ACC112 (cell line): Measurements from ENCODE around the gene PITPNB.

Experiments
- H2AFZ ChIP-seq: fragments of 200-600 bp; sonication (generic); one replicate; pipeline ENCODE4 v1.6.0; 2017; ENCODE audit warnings: antibody characterized with exemption, low read length; ENCODE audit not compliant: unreplicated experiment
- H3K27ac ChIP-seq: fragments of 200-600 bp; sonication (generic); 2 replicates; pipeline ENCODE4 v1.5.1; 2014; ENCODE audit warnings: low read depth, mild to moderate bottlenecking, antibody characterized with exemption, low read length, moderate library complexity
- H3K27me3 ChIP-seq: fragments of 200-600 bp; sonication (generic); 2 replicates; pipeline ENCODE4 v1.6.1; 2014; ENCODE audit warnings: mild to moderate bottlenecking, antibody characterized with exemption, low read length, moderate library complexity, mixed read lengths; ENCODE audit not compliant: insufficient read depth
- H3K36me3 ChIP-seq: fragments of 200-600 bp; sonication (generic); 2 replicates; pipeline ENCODE4 v1.6.1; 2016; ENCODE audit warnings: mild to moderate bottlenecking, antibody characterized with exemption, low read length, moderate library complexity, mixed read lengths; ENCODE audit not compliant: insufficient read depth
- H3K4me1 ChIP-seq: fragments of 200-600 bp; sonication (generic); one replicate; pipeline ENCODE4 v1.6.1; 2016; ENCODE audit warnings: low read length, mixed read lengths; ENCODE audit not compliant: insufficient read depth, unreplicated experiment, control insufficient read depth
- H3K4me3 ChIP-seq: fragments of 200-600 bp; sonication (generic); 2 replicates; pipeline ENCODE4 v1.5.1; 2014; ENCODE audit warnings: mild to moderate bottlenecking, low read depth, low read length
- H3K79me2 ChIP-seq: fragments of 200-600 bp; sonication (generic); one replicate; pipeline ENCODE4 v1.6.0; 2016; ENCODE audit warnings: low read length; ENCODE audit not compliant: control insufficient read depth, unreplicated experiment, insufficient read depth

The PITPNB gene

GRCh38 chr22:27833803-27834202 is 85.3 kb downstream of the PITPNB start:
- Histone ChIP-seq H3K27me3 (no peaks in the 10 kb centered on the region), H3K4me1 (no peaks in the 10 kb centered on the region), H3K36me3 (no peaks in the 10 kb centered on the region), H3K27ac (no peak overlapping the region), H3K4me3 (no peak overlapping the region), H3K79me2 (no peaks in the 10 kb centered on the region), H2AFZ (no peak overlapping the region)

- H2AFZ ChIP-seq, result no peak overlapping the region
- H3K27ac ChIP-seq, result no peak overlapping the region
- no peaks in the 10 kb centered on the region for H3K36me3 ChIP-seq
- no peaks in the 10 kb centered on the region for H3K4me1 ChIP-seq
- H3K4me3 ChIP-seq, result no peak overlapping the region
- no peaks in the 10 kb centered on the region for H3K27me3 ChIP-seq
- no peaks in the 10 kb centered on the region for H3K79me2 ChIP-seq
Observed at GRCh38 chr22:27832606-27833005, 86.5 kb downstream of the PITPNB start.

GRCh38 chr22:27829620-27830019 is 89.4 kb downstream of the PITPNB start:
- Histone ChIP-seq H3K4me3 (no peak overlapping the region), H3K27ac (no peak overlapping the region), H3K79me2 (no peaks in the 10 kb centered on the region), H3K27me3 (no peaks in the 10 kb centered on the region), H3K4me1 (no peaks in the 10 kb centered on the region), H3K36me3 (no peaks in the 10 kb centered on the region), H2AFZ (no peak overlapping the region)

GRCh38 chr22:27827604-27828587 is 91.2 kb downstream of the PITPNB start:
- no peaks in the 10 kb centered on the region for H3K79me2 ChIP-seq
- H3K27ac ChIP-seq, result no peak overlapping the region
- H3K36me3 ChIP-seq, result no peaks in the 10 kb centered on the region
- no peaks in the 10 kb centered on the region for H3K27me3 ChIP-seq
- no peaks in the 10 kb centered on the region for H3K4me1 ChIP-seq
- H2AFZ ChIP-seq, result no peak overlapping the region
- no peak overlapping the region for H3K4me3 ChIP-seq

- Histone ChIP-seq H3K4me1 (no peaks in the 10 kb centered on the region), H2AFZ (no peak overlapping the region), H3K27me3 (no peaks in the 10 kb centered on the region), H3K79me2 (no peaks in the 10 kb centered on the region), H3K36me3 (no peaks in the 10 kb centered on the region), H3K4me3 (no peak overlapping the region), H3K27ac (no peak overlapping the region)
Observed at GRCh38 chr22:27825174-27825573, 93.9 kb downstream of the PITPNB start.

- Histone ChIP-seq H3K27ac (no peak overlapping the region), H3K27me3 (no peaks in the 10 kb centered on the region), H2AFZ (no peak overlapping the region), H3K36me3 (no peaks in the 10 kb centered on the region), H3K79me2 (no peaks in the 10 kb centered on the region), H3K4me1 (no peaks in the 10 kb centered on the region), H3K4me3 (no peak overlapping the region)
Observed at GRCh38 chr22:27823221-27823620, 95.8 kb downstream of the PITPNB start.

GRCh38 chr22:27820896-27821866 is 97.9 kb downstream of the PITPNB start:
- no peaks in the 10 kb centered on the region for H3K79me2 ChIP-seq
- no peak overlapping the region for H2AFZ ChIP-seq
- no peak overlapping the region for H3K4me3 ChIP-seq
- no peaks in the 10 kb centered on the region; the same call in 1 of the 2 replicates for H3K27me3 ChIP-seq
- no peak overlapping the region for H3K27ac ChIP-seq
- H3K36me3 ChIP-seq, result no peaks in the 10 kb centered on the region
- H3K4me1 ChIP-seq, result no peaks in the 10 kb centered on the region

GRCh38 chr22:27816552-27816951 is 102.5 kb downstream of the PITPNB start:
- Histone ChIP-seq H3K36me3 (no peaks in the 10 kb centered on the region), H3K27ac (no peak overlapping the region), H2AFZ (no peak overlapping the region), H3K27me3 (no peaks in the 10 kb centered on the region; the same call in 1 of the 2 replicates), H3K4me1 (no peaks in the 10 kb centered on the region), H3K4me3 (no peak overlapping the region), H3K79me2 (no peaks in the 10 kb centered on the region)

- H2AFZ ChIP-seq, result no peak overlapping the region
Observed at GRCh38 chr22:27815826-27816530, 103.1 kb downstream of the PITPNB start.

GRCh38 chr22:27814993-27815392 is 104.1 kb downstream of the PITPNB start:
- no peak overlapping the region for H3K4me3 ChIP-seq
- no peaks in the 10 kb centered on the region for H3K79me2 ChIP-seq
- no peaks in the 10 kb centered on the region for H3K36me3 ChIP-seq
- H3K27me3 ChIP-seq, result no peaks in the 10 kb centered on the region; the same call in 1 of the 2 replicates
- H3K27ac ChIP-seq, result no peak overlapping the region
- H3K4me1 ChIP-seq, result no peaks in the 10 kb centered on the region
- H2AFZ ChIP-seq, result no peak overlapping the region

More at GRCh38 chr22:27815826-27816530, 103.1 kb downstream of the PITPNB start:
- Histone ChIP-seq H3K4me3 (no peak overlapping the region), H3K4me1 (no peaks in the 10 kb centered on the region), H3K27ac (no peak overlapping the region), H3K36me3 (no peaks in the 10 kb centered on the region), H3K27me3 (no peaks in the 10 kb centered on the region; the same call in 1 of the 2 replicates), H3K79me2 (no peaks in the 10 kb centered on the region)
